Peyer's patch (tissue), 4 donors: ENCODE measurements around the gene DHX32. TPM values are rescaled to one million over a fixed set of nuclear protein-coding genes. Genes with fewer than 3 reads are reported as not detected.

Source experiments
- DNase-seq, 3 donors: peaks; one replicate each; pipeline ENCODE4 v3.0.0-alpha.2; 2017 to 2019
- H3K27ac ChIP-seq, 4 donors: fragments of 200-600 bp; sonication (generic); one replicate each; pipeline ENCODE4 v1.5.1; 2016 to 2019
- H3K27me3 ChIP-seq, 2 donors: fragments of 200-600 bp; sonication (generic); one replicate each; pipeline ENCODE4 v1.5.1; 2019
- H3K36me3 ChIP-seq, 3 donors: fragments of 200-600 bp; sonication (generic); one replicate each; pipeline ENCODE4 v1.5.1; 2016 to 2019
- H3K4me1 ChIP-seq, 4 donors: fragments of 200-600 bp; sonication (generic); one replicate each; pipeline ENCODE4 v1.5.1; 2016 to 2019
- H3K4me3 ChIP-seq, 4 donors: fragments of 200-600 bp; sonication (generic); 1 replicate in 3 of 4; 2 replicates in 1 of 4; pipeline ENCODE4 v1.5.1; 2016 to 2019; ENCODE audit warnings: mild to moderate bottlenecking in 1 of 4
- H3K9me3 ChIP-seq, 4 donors: fragments of 200-600 bp; sonication (generic); one replicate each; pipeline ENCODE4 v1.5.1; 2016 to 2019; ENCODE audit warnings: mild to moderate bottlenecking in 1 of 4
- POLR2A ChIP-seq, 2 donors: fragments of 450-650 bp; IDR thresholded peaks; one replicate each; pipeline ENCODE4 v1.5.1; 2017; ENCODE audit warnings: antibody characterized with exemption in 2 of 2, mild to moderate bottlenecking in 2 of 2, moderate library complexity in 2 of 2
- total RNA-seq, 4 donors: library from RNA; depleted of rRNA; stranded (reverse); fragments of >200 nt; gene quantifications; one replicate each; pipeline ENCODE4 v1.1.0, GENCODE V29; 2016
- TF ChIP-seq, protein P1 (sequence below), 6 experiments: fragments of 450-650 bp in 4 of 6; fragments of 200-600 bp in 2 of 6; sonication (generic) in 1 of 6; IDR thresholded peaks; one replicate each; pipeline ENCODE4 v1.5.1; 2017 to 2019; ENCODE audit warnings: antibody characterized with exemption in 6 of 6, mild to moderate bottlenecking in 3 of 6, moderate library complexity in 1 of 6

DHX32 gene
- total RNA-seq, 4 donors from 2014 or later = 23.9 to 36.3 (median 28.0) TPM

DNA sequence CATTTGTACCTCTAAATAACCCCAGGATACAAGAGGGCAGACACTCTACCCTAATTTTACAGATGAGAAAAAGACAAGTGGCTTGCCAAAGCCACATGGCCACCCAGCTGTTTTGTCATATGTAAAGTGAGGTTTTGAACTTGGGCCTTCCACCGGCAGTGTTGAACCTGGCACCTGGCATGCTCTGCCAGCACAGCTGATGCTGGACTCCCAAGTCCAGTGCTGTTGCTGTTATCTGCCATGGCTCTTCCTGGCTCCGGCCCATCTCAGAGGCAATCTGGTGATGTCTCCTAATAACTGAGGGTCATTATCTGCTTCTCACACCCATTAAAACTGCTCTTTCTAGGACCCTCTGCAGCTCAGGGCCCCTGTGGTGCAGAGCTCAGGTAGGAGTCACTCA lies 32.7 kb downstream of the DHX32 start:
- Histone ChIP-seq H3K36me3 (peaks cover 0 to 58% (median 0%) of the 10 kb centered on the region in 3 donors), H3K4me1 (no peaks in the 10 kb centered on the region)

DNA sequence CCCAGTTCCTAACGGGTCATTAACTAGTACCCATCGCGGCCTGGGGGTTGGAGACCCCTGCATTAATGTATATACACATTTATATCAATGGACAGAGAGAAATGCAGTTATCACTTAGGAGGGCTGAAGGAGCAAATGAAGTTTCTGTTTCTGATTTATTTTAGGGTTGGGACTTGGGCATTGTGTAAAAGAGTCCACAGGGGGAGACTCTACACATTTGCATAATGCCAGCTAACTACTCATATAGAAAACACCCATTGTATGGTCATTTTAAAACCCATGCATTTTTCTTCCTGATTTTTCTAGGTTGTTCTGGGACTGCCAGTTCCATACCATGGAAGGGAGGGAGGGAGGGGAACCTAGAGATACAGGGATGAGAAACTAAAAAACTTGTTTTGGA lies 34.2 kb downstream of the DHX32 start:
- TF ChIP-seq, protein P1, sequence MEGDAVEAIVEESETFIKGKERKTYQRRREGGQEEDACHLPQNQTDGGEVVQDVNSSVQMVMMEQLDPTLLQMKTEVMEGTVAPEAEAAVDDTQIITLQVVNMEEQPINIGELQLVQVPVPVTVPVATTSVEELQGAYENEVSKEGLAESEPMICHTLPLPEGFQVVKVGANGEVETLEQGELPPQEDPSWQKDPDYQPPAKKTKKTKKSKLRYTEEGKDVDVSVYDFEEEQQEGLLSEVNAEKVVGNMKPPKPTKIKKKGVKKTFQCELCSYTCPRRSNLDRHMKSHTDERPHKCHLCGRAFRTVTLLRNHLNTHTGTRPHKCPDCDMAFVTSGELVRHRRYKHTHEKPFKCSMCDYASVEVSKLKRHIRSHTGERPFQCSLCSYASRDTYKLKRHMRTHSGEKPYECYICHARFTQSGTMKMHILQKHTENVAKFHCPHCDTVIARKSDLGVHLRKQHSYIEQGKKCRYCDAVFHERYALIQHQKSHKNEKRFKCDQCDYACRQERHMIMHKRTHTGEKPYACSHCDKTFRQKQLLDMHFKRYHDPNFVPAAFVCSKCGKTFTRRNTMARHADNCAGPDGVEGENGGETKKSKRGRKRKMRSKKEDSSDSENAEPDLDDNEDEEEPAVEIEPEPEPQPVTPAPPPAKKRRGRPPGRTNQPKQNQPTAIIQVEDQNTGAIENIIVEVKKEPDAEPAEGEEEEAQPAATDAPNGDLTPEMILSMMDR (IDR thresholded peaks at IDR 0.05) = no peak
- no peak for TF ChIP-seq POLR2A (IDR thresholded peaks at IDR 0.05)
- DNase-seq = no peak
- H3K36me3 ChIP-seq = peaks cover 0 to 58% (median 0%) of the 10 kb centered on the region in 3 donors
- no peaks in the 10 kb centered on the region for H3K27me3 ChIP-seq
- no peak overlapping the region for H3K4me3 ChIP-seq
- no peaks in the 10 kb centered on the region for H3K4me1 ChIP-seq
- H3K27ac ChIP-seq = no peak overlapping the region
- H3K9me3 ChIP-seq = no peaks in the 10 kb centered on the region

More for the DNA sequence above, 32.7 kb downstream of the DHX32 start:
- Histone ChIP-seq H3K27me3 (no peaks in the 10 kb centered on the region), H3K9me3 (no peaks in the 10 kb centered on the region), H3K27ac (no peak overlapping the region), H3K4me3 (no peak overlapping the region)
- TF ChIP-seq, protein P1 (IDR thresholded peaks at IDR 0.05) = no peak
- TF ChIP-seq POLR2A (IDR thresholded peaks at IDR 0.05) = no peak
- DNase-seq = no peak

DNA sequence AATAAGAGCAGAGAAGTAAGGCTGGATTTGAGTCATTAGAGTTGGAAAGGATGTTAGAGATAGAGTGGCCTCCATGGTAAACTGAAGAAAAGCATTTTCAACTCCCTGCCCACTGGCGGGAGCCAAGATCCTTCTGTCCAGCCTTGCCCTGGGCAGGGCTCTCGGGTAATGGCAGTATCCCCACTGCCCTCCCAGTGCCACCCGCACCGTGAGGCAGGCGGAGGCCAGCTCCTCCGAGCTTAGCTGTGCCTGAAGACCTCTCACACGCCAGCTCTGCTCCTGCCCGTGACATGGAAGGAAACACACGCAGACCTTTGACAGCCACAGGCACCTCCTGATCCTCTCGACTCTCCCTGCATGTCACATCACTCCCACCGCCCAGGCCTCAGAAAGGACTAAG lies 35.5 kb downstream of the DHX32 start:
- Histone ChIP-seq H3K9me3 (no peaks in the 10 kb centered on the region), H3K27ac (no peak overlapping the region), H3K36me3 (peaks cover 0 to 59% (median 0%) of the 10 kb centered on the region in 3 donors), H3K27me3 (no peaks in the 10 kb centered on the region), H3K4me1 (no peaks in the 10 kb centered on the region), H3K4me3 (no peak overlapping the region)
- no peak for TF ChIP-seq POLR2A (IDR thresholded peaks at IDR 0.05)
- TF ChIP-seq, protein P1 (IDR thresholded peaks at IDR 0.05) = no peak
- no peak for DNase-seq

DNA sequence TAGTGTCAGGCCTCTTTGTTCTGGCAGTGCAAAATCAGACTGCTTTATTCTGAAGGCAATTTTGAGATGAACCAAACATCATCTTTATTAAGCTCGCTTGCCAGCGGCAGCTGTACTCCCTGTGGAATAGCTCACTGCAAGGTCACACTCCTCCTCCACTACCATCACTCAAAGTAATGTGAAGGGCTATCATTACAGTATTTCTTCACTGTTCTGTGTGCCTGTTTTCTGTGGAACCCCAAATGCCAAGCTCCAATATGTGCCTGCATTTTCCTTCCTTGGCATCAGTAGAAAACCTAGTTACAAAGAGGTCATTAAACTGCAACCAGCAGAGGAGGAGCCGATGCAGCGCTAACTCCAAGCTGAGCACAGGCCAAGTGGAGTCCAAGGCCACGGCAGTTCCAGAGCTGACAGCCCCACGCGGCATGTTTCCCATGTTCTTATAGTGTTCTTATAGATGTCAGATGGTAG lies 36.3 kb downstream of the DHX32 start:
- Histone ChIP-seq H3K36me3 (peaks cover 0 to 62% (median 0%) of the 10 kb centered on the region in 3 donors), H3K27me3 (no peaks in the 10 kb centered on the region)
- no peak for DNase-seq

DNA sequence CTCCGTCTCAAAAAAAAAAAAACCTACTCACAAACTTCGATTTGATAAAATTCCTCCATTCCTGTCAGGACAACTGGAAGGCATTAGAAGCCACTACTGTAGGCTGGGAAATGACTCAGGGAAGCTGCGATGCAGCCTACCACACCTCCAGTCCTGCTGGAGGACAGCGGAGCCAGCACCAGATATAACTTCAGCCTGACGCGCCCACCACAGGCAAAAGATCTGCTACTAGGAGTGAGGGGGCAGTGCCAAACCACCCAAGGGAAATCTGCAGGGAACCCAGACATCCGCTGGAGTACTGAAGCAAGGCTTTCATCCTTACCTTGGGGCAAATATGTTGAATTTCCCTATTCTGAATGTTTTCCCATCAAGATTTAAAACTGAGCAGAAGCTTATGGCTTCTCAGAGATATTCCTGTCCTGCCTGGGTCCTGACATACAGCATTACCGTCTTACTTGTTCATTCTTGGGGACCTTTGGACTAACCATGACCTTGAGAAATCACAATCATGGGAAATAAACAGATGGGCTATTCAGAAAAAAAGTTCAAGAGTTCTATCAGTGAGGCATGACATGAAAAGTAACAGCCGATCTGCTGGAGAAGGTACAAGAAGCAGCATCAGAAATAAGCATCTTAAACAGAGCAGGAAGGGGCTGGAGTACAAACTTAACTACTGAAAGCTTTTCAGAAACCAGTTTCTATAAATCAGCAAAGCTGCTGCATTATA lies 37.3 kb downstream of the DHX32 start:
- no peak for DNase-seq
- Histone ChIP-seq H3K27me3 (no peaks in the 10 kb centered on the region), H3K27ac (no peak overlapping the region), H3K4me3 (no peak overlapping the region), H3K4me1 (no peaks in the 10 kb centered on the region), H3K9me3 (no peaks in the 10 kb centered on the region), H3K36me3 (peaks cover 0 to 62% (median 0%) of the 10 kb centered on the region in 3 donors)
- TF ChIP-seq POLR2A (IDR thresholded peaks at IDR 0.05) = no peak
- TF ChIP-seq, protein P1 (IDR thresholded peaks at IDR 0.05) = no peak

More for the DNA sequence above, 36.3 kb downstream of the DHX32 start:
- no peak for TF ChIP-seq POLR2A (IDR thresholded peaks at IDR 0.05)
- TF ChIP-seq, protein P1 (IDR thresholded peaks at IDR 0.05) = no peak
- no peaks in the 10 kb centered on the region for H3K9me3 ChIP-seq
- no peak overlapping the region for H3K4me3 ChIP-seq
- H3K27ac ChIP-seq = no peak overlapping the region
- no peaks in the 10 kb centered on the region for H3K4me1 ChIP-seq
